OCI-M1 (cell line): ENCODE measurements around the gene INHBA.

Source experiments
- DNase-seq: peaks from one replicate; lab custom pipeline; 2025; lab: John Stamatoyannopoulos, UW

INHBA gene

DNA sequence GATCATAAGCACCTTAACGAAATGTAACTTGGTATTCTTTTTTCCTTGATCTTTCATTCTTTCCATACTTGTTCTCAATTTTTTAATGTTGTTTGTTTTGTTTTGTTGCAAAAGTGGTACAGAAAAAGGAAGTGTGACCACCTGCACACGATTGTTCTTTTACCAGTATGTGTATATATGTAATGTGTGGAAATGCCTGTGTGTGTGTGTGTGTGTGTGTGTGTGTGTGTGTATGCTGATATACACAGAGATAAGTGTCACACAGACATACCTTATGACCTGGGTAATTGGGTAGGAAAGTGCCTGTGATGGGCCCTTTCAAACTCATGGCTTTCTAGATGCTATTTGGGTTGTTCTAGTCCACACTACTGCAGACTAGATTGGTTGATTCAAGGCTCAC is 14.0 kb downstream of the INHBA start:
- no peak for DNase-seq

DNA sequence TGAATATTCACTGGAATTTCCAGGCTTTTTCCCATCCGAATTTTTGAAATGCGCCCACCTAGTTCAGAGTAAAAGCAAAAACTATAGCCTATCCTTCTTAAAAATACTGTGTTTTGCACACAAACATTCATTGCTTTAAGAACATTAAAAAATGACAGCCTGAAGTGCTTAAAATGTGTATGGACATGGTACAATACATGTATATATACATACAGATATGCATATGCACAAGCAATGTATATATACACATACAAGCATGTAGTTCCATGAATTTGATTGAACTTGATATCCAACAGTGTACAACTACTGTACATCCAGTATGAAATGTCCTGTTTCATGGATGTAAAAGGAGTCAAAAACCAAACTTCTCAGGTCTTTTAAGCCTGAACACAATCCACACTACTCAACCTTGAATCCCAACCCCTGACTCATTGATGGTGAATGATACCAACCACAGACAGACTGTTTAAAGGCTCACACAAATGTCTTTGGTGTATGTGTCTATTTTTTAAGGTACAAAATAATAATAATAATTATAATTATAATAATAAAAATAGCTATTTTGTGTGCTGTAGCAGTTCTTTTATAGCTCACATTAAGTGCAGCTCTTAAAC is 14.8 kb downstream of the INHBA start:
- no peak for DNase-seq

DNA sequence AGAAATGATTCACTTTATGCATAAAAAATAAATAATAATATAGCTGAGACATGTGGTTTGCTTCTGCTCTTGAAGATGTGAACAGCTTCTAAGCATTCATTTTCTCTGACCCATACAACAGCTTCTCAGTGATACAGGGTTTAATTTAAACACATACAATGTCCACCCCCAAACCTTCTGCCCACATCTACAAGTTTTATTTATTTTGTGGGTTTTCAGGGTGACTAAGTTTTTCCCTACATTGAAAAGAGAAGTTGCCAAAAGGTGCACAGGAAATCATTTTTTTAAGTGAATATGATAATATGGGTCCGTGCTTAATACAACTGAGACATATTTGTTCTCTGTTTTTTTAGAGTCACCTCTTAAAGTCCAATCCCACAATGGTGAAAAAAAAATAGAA is 17.2 kb downstream of the INHBA start:
- DNase-seq, result peak; percentile 12

DNA sequence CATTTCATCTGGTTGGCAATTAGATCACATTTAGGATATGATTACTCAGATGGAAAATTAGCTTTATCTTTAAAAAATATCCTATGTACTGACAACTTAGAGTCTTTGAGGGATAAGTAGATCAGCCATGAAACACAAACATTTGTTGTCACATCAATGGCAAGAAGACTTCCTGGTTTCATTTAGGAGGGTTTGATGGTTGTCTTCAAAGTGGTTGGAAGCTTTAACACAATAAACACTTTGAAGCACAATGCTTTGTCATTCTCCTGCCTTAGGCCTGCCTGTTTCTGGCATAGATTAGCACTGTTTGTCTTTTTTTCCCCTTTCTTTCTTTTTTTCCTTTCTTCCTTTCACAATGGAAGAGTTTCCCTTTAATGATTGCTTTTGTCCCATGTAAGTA is 20.5 kb downstream of the INHBA start:
- no peak for DNase-seq

DNA sequence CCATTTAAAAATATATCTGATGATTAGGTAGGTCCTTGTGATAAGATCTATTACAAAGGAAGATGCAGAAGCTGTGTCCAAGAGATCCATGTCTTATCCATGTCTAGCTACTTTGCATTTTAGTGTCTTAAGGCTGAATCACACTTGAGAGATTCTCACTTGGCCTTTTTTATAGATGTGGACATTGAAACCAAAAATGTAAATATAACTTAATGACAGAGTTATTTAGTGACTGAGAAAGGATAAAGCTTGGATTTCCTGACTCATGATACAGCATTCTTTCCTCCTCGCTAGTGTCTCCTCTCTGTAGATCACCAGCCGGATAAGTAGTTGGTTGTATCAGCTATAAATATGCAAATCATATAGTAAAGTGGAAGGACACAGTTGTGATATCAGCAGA is 23.3 kb downstream of the INHBA start:
- no peak for DNase-seq

DNA sequence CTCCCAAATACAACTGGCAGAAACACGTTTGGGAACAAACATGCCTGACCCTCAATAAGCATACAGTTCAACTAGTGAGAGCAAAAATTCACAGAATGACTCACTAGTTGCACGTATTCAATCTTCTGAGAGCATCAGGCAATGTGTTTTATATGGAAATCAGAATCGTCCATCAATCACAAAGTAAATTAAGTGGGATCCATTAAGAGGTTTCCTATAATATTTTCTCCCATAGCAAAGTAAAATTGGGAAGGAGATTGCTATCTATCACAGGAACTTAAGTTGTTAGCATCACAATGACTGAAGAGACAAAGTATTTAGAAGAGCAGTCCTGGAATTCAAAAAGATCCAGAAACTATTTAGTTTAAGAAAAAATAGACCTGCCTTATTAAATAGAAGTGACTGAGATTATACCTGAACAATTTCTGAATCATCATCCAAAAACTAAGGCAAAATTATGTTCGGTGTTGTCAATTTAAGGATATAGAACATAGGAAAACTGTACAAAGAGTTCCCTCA is 28.3 kb downstream of the INHBA start:
- DNase-seq, result no peak

DNA sequence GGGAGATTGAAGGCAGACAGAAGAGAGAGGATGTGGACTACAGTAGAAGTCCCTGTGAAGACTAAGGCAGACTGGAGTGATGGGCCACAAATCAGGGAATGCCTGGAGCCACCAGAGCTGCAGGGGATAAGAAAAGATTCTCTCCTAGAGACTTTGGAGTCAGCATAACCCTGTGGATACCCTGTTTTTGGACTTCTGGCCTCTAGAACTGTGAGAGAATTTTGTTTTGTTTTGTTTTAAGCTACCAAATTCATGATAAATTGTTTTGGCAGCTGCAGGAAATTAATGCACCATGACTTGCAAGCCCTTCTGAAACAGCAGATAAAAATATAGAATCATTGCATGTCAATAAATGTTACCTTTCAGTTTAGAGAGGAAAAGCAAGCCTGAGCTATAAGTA is 41.3 kb downstream of the INHBA start:
- no peak for DNase-seq

DNA sequence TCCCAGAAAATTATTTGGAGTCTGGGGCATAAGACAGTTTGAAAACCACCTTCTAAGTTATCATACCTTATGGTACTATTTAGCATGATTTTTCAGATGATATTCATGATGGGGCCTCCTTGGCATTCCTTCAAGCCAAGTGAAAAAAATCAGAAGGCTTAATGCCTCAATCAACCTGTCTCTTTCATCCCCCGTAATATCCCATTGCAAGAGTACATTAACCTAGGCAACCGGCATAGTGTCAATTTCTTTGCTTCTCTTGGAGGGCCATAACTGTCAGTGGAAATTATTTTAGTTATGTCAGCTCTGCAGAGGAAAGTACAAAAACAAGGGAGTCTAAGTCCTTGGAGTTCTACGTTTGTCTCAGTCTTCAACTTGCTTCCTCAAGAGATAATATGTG is 43.4 kb downstream of the INHBA start:
- DNase-seq, result no peak

DNA sequence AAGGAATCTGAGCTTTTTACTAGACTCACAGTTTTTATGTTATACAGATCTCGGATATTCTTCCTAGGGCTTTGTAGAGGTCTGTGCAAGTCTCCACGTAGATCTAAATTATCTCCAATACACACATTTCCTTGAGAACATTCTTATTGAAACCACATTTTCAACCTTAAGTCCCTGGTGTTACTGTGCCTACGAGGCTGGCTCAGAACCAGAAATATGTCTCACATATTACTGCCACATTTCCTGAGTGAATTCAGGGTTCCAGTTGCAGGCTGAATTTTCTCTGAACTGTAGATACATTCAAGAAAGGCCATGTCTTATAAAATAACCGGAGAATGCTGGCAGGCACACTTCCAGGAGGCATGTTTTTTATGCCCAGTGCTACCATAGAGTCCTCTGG is 46.5 kb downstream of the INHBA start:
- DNase-seq, result peak; percentile 30

DNA sequence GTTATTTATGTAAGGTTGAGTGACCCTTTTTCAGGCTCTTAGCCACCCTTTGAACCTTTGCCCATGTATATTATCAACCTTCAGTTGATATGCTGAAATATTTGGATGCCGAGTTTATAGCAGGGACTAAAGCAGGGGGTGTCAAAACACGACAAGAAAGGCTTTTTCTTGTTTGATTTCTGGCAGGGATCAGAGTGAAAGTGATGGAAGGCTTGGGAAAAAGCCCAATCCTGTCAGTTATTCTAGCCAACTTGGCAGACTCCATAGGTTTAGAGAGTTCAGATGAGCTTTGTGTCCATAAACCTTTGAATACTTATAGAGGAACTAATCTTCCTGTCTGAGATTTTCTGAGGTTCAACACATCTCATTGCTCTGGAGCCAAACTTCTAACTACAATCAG is 47.5 kb downstream of the INHBA start:
- no peak for DNase-seq

DNA sequence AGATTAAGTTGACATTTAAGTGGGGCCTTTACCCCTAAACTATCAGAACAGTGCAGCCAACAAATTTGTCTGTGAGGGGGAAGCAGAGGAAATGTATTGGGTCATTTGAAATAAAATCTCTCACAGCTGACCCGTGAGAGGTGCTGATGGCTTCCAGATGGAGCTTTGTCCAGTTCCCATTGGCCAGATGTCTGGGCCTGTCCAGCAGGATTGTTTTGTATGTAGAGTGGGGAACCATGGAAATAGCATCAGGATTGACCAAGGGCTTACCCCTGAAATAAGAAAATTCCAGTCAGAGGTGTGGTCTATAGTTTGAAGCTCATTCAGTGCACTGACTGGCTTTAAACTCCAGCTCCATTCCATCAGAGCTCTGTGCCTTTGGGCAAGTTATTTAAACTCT is 50.6 kb downstream of the INHBA start:
- no peak for DNase-seq

DNA sequence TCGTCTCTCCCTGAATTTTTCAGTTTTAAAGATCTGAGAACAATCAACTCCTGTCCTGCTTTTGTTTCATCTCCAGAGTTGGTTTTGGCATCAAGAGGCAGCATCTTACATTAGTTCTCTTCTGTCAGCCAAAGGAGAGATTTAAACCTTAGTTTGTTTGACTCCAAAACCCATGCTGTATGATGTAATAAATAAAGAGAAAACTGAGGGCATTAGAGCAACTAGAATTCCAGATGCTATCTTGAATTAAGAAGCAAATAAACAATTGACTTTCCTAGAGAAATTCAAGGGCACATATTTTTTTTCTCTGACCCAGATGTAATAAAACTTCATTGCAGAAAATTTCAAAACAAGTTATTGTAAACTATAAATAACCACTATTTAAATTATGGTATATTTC is 54.4 kb downstream of the INHBA start:
- DNase-seq, result no peak

DNA sequence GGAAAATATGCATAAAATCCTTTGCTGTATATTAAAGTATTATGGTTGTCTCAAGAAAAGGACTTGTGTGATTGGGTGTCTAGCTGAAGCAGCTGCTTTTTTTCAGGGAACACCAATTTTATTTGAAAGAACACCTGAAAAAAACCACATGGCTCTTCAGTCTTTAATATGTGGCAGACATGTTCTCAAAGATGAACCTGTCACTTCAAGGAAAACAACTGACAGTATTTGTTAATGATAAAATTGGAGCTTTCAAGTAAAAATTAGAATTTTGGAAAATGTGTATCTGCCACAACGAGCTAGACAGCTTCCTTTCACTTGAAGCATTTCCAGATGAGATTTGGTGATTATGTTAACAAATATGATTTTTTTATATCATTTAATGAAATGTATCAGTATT is 59.3 kb downstream of the INHBA start:
- DNase-seq, result no peak

DNA sequence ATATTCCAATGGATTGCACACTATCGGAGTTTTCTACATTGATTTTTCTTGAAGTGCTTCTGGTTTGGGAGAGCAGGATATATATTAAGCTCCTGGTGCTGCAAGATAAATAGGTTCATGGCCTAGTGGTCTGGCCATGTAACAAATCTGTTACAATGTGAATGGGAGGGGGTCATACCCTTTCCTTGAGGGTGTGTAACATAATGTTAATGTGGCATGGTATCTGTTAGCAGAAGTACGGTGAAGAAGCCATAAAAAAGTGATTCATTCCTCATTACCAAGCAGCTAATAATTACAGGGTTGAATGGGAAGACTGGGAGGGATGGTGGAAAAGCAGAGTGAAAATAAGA is 61.2 kb downstream of the INHBA start:
- no peak for DNase-seq

DNA sequence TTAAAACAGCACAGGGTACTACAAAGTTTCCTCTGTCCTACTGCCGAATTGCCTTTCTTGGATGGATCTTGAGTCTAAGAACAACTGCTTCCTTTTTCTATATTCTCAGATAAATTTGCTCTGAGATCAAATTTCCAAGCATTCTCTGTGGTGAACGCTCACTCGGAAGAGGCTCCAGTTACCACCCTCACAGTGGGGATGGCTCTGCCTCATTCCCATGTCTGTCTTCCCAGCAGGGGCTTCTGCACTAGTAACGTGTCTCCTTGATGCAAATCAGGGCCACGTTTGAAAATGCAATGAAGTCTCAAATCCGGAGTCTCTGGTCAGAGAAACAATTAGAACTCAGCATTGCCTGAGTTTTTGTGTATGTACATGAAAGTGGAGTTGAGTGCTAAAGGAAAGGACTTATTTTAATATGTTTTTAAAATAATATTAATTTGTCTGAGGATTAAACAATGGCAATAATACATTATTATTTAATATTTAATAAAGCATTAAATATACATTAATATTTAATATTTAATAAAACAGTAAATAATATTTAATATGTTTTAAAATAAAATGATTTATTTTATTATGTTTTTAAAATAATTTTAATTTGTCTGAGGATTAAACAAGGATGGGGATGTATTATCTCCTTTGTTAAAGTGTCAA is 61.8 kb downstream of the INHBA start:
- DNase-seq, result no peak

DNA sequence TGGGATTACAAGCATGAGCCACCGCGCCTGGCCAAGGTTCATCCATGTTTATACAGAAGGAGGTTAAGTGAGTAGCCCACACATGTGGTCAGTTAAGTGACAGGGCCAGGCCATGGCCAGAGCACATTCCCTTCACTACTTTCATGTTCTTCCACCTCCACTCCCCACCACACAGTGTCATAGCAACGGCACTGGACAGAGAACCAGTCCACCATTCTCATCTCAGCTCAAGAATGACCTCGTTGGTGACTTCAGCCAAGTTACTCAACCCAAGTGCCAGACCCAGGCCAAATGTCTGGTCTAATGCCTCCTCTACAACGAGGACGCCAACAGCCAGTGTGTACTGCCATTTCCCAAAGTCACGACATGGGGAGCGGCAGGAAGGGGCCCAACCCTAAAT is 62.4 kb downstream of the INHBA start:
- DNase-seq, result no peak

DNA sequence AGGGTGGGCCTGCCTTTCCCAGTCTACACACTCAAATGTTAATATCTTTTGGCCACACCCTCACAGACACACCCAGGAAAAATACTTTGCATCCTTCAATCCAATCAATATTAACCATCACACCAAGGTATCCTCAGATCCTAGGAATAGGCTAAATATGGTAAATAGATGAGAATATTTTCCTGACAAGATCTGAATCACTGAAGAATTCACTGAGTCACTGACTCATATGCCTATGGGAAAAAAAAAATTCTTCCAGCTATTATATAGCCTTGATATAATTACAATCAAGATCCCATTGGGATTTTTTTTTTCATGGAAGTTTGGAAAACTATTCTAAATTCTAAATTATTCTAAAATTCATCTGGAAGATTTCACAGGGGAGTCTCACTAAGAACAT is 65.8 kb downstream of the INHBA start:
- no peak for DNase-seq
